Aorta (tissue), 5 donors: ENCODE measurements around the gene LATS2. TPM values are rescaled to one million over a fixed set of nuclear protein-coding genes. Genes with fewer than 3 reads are reported as not detected.

Source experiments
- ATAC-seq: fragments of 200-7000 bp; cut with Tn5 transposase; one replicate; pipeline ENCODE4 v1.9.1; 2022; ENCODE audit warnings: moderate library complexity; ENCODE audit not compliant: low FRiP score
- DNase-seq, 2 donors: peaks; one replicate each; pipeline ENCODE4 v3.0.0-alpha.2; 2020
- H3K27ac ChIP-seq, 2 donors: one replicate each; pipeline ENCODE4 v1.5.1; 2013; ENCODE audit warnings: low read length in 2 of 2, mild to moderate bottlenecking in 2 of 2, moderate library complexity in 2 of 2, control low read depth in 1 of 2, inconsistent platforms in 1 of 2, low read depth in 1 of 2
- H3K27me3 ChIP-seq, 2 donors: one replicate each; pipeline ENCODE4 v1.6.1; 2013; ENCODE audit warnings: control low read depth in 1 of 2, low read length in 1 of 2, mild to moderate bottlenecking in 1 of 2, moderate library complexity in 1 of 2; ENCODE audit not compliant: insufficient read depth in 2 of 2, control insufficient read depth in 1 of 2
- H3K36me3 ChIP-seq, 2 donors: one replicate each; pipeline ENCODE4 v1.6.1; 2013; ENCODE audit warnings: control low read depth in 1 of 2, low read length in 1 of 2, mild to moderate bottlenecking in 1 of 2; ENCODE audit not compliant: insufficient read depth in 2 of 2, control insufficient read depth in 1 of 2
- H3K4me1 ChIP-seq, 2 donors: one replicate each; pipeline ENCODE4 v1.6.1; 2013; ENCODE audit warnings: low read length in 2 of 2, control low read depth in 1 of 2, mild to moderate bottlenecking in 1 of 2, moderate library complexity in 1 of 2; ENCODE audit not compliant: insufficient read depth in 2 of 2, control insufficient read depth in 1 of 2
- H3K4me3 ChIP-seq, 2 donors: one replicate each; pipeline ENCODE4 v1.5.1; 2013; ENCODE audit warnings: low read length in 2 of 2, control low read depth in 1 of 2, mild to moderate bottlenecking in 1 of 2
- H3K9me3 ChIP-seq: one replicate; pipeline ENCODE4 v1.6.1; 2013; ENCODE audit warnings: mild to moderate bottlenecking, low read length; ENCODE audit not compliant: control insufficient read depth
- WGBS, 2 donors: extraction: QIAGEN DNeasy Blood & Tissue Kit; methylation state at CpG; one replicate each; pipeline ENCODE4 v1.1.7; 2013; 5-methylcytosine and 5-hydroxymethylcytosine counted together
- intact Hi-C, 2 donors: fragments of 100-400 bp; cut with DNase I; formaldehyde crosslinking; loops; one replicate each; pipeline versions ENCODE4 v1.14.2 to v1.15.0; 2022
- polyA plus RNA-seq, 2 donors: library from polyadenylated mRNA; stranded (reverse); fragments of 200-250 nt; gene quantifications; one replicate each; pipeline ENCODE4 v1.2.3, GENCODE V29; 2013
- total RNA-seq, 2 donors: library from RNA; stranded (reverse); fragmentation: NEBNext Ultra II Directional; extraction: Animal tissue kit (Norgen Biotek cat#: 25700); gene quantifications; one replicate each; pipeline ENCODE4 v1.2.1, GENCODE V29; 2021
- donor health status: healthy with polysubstance abuse.
- donor health status: Bipolar disorder and iron deficiency.
- donor health status: DM: no; HTN: no; CAD: no.
- donor health status: DM: no; HTN: no; CAD: no.
- donor health status: DM: yes; HTN: yes; CAD: no.

Gene LATS2
- total and polyA plus RNA-seq, 4 donors: 9.5 to 64.6 (median 32.2) TPM

GRCh38 chr13:20981370-20982095 is 79.9 kb downstream of the LATS2 start:
- Histone ChIP-seq H3K27ac (no peak overlapping the region), H3K9me3 (no peaks in the 10 kb centered on the region), H3K4me1 (no peaks in the 10 kb centered on the region), H3K36me3 (peaks cover 2 to 9% of the 10 kb centered on the region in 2 donors), H3K4me3 (no peak overlapping the region), H3K27me3 (no peaks in the 10 kb centered on the region)
- intact Hi-C loops: no loop called here
- WGBS, 2 donors: 90 to 92% methylated on average over 18 of the region's 18 CpGs
- ATAC-seq (no peak), DNase-seq (no peak)

- DNase-seq: no peak
- H3K27ac ChIP-seq: no peak overlapping the region
- H3K4me3 ChIP-seq: no peak overlapping the region
- H3K9me3 ChIP-seq: no peaks in the 10 kb centered on the region
- no peak for ATAC-seq
- no peaks in the 10 kb centered on the region for H3K27me3 ChIP-seq
- intact Hi-C loops: no loop called here
- no peaks in the 10 kb centered on the region for H3K4me1 ChIP-seq
- WGBS, 2 donors: 87 to 89% methylated on average over 4 of the region's 4 CpGs
- peaks cover 2 to 12% of the 10 kb centered on the region in 2 donors for H3K36me3 ChIP-seq
These were observed 80.5 kb downstream of the LATS2 start for GRCh38 chr13:20980899-20981298.

- intact Hi-C loops: no loop called here
- Histone ChIP-seq H3K27ac (no peak overlapping the region), H3K4me1 (no peaks in the 10 kb centered on the region), H3K4me3 (no peak overlapping the region), H3K36me3 (peaks cover 2 to 13% of the 10 kb centered on the region in 2 donors), H3K27me3 (no peaks in the 10 kb centered on the region), H3K9me3 (no peaks in the 10 kb centered on the region)
- ATAC-seq (no peak), DNase-seq (no peak)
- WGBS, 2 donors: 82 to 84% methylated on average over 5 of the region's 5 CpGs
These were observed 81.0 kb downstream of the LATS2 start for GRCh38 chr13:20980430-20980829.

GRCh38 chr13:20977394-20977793 is 84.0 kb downstream of the LATS2 start:
- DNase-seq (no peak), ATAC-seq (no peak)
- Histone ChIP-seq H3K4me1 (no peaks in the 10 kb centered on the region), H3K4me3 (no peak overlapping the region), H3K27ac (no peak overlapping the region), H3K36me3 (peaks cover 2 to 21% of the 10 kb centered on the region in 2 donors), H3K27me3 (no peaks in the 10 kb centered on the region), H3K9me3 (no peaks in the 10 kb centered on the region)
- WGBS, 2 donors: 88 to 97% methylated on average over 2 of the region's 2 CpGs
- intact Hi-C loops: no loop called here

- no peak overlapping the region for H3K4me3 ChIP-seq
- H3K27ac ChIP-seq: no peak overlapping the region
- H3K27me3 ChIP-seq: no peaks in the 10 kb centered on the region
- ATAC-seq (no peak), DNase-seq (no peak)
- 95% methylated on average over 20 of the region's 20 CpGs for WGBS, 2 donors
- H3K4me1 ChIP-seq: no peaks in the 10 kb centered on the region
- peaks cover 2 to 14% of the 10 kb centered on the region in 2 donors for H3K36me3 ChIP-seq
- intact Hi-C loops: no loop called here
- H3K9me3 ChIP-seq: no peaks in the 10 kb centered on the region
These were observed 86.3 kb downstream of the LATS2 start for GRCh38 chr13:20974981-20975585.

GRCh38 chr13:20973886-20974425 is 87.4 kb downstream of the LATS2 start:
- intact Hi-C loops: no loop called here
- Histone ChIP-seq H3K9me3 (no peaks in the 10 kb centered on the region), H3K4me3 (no peak overlapping the region), H3K4me1 (no peaks in the 10 kb centered on the region), H3K27ac (no peak overlapping the region), H3K27me3 (no peaks in the 10 kb centered on the region), H3K36me3 (peaks cover 2 to 12% of the 10 kb centered on the region in 2 donors)
- 87% methylated on average over 8 of the region's 8 CpGs for WGBS, 2 donors
- ATAC-seq: no peak
- no peak for DNase-seq

GRCh38 chr13:20972731-20973130 is 88.7 kb downstream of the LATS2 start:
- Histone ChIP-seq H3K4me3 (no peak overlapping the region), H3K4me1 (no peaks in the 10 kb centered on the region), H3K9me3 (no peaks in the 10 kb centered on the region), H3K27ac (no peak overlapping the region), H3K36me3 (peaks cover 0 to 12% of the 10 kb centered on the region in 2 donors), H3K27me3 (no peaks in the 10 kb centered on the region)
- intact Hi-C loops: no loop called here
- 91 to 95% methylated on average over 2 of the region's 2 CpGs for WGBS, 2 donors
- ATAC-seq (no peak), DNase-seq (no peak)

GRCh38 chr13:20969182-20969581 is 92.2 kb downstream of the LATS2 start:
- DNase-seq: no peak
- Histone ChIP-seq H3K4me1 (no peaks in the 10 kb centered on the region), H3K27ac (no peak overlapping the region), H3K4me3 (no peak overlapping the region), H3K36me3 (peaks cover 0 to 2% of the 10 kb centered on the region in 2 donors), H3K27me3 (no peaks in the 10 kb centered on the region), H3K9me3 (no peaks in the 10 kb centered on the region)
- WGBS, 2 donors: 67 to 71% methylated on average over 1 of the region's 1 CpG
- intact Hi-C loops: no loop called here
- ATAC-seq: no peak

- WGBS, 2 donors: 48 to 50% methylated on average over 2 of the region's 2 CpGs
- ATAC-seq: no peak
These were observed 92.6 kb downstream of the LATS2 start for GRCh38 chr13:20968745-20969144.

More at GRCh38 chr13:20968745-20969144, 92.6 kb downstream of the LATS2 start:
- H3K27me3 ChIP-seq: no peaks in the 10 kb centered on the region
- no peaks in the 10 kb centered on the region for H3K9me3 ChIP-seq
- H3K4me1 ChIP-seq: no peaks in the 10 kb centered on the region
- H3K27ac ChIP-seq: no peak overlapping the region
- H3K4me3 ChIP-seq: no peak overlapping the region
- intact Hi-C loops: no loop called here
- no peak for DNase-seq
- peaks cover 0 to 2% of the 10 kb centered on the region in 2 donors for H3K36me3 ChIP-seq
